GM21723 (cell line): ENCODE data around the gene RNF152.
"Not testable (repeated sequence)": the region's sequence is repeated elsewhere in the genome, so short reads cannot be mapped to it uniquely, and the experiment has no call there.

Experiments used
- ATAC-seq: cut with Tn5 transposase; IDR thresholded peaks from one replicate; pipeline ENCODE4 v1.9.1; 2021; ENCODE audit warnings: mild to moderate bottlenecking, moderate library complexity; ENCODE audit not compliant: unreplicated experiment

The RNF152 gene

DNA sequence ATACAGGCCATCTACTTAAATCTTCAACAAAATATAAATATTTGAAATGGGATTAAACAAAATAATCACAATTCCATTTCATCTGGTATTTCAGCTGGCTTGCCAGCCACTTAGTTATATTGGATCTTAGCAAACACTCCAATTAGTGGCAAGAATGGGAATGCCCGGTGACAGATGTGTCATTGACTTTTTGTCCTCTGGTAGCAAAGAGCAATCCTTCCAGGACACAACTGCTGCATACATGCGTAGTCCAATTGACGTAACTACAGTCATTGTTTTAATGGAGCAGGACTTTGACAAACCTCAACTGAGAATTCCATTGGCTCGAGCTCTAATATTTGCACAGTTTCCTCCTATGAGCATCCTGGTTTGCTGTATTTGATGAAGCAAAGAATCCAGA lies 69.9 kb downstream of the RNF152 start:
- no peak for ATAC-seq

DNA sequence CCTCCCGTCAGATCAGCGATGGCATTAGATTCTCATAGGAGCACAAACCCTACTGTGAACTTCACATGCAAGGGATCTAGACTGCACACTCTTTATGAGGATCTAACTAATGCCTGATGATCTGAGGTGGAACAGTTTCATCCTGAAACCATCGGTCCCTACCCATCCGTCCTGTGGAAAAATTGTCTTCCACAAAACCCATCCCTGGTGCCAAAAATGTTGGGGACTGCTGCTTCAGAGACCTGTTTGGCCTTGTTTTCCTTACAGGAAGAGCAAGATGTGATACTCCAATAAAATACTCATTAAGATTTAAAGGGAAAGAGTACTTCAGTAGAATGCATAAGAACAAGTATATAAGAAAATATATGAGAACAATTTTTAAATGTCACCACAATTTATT lies 71.1 kb downstream of the RNF152 start:
- ATAC-seq: no peak

DNA sequence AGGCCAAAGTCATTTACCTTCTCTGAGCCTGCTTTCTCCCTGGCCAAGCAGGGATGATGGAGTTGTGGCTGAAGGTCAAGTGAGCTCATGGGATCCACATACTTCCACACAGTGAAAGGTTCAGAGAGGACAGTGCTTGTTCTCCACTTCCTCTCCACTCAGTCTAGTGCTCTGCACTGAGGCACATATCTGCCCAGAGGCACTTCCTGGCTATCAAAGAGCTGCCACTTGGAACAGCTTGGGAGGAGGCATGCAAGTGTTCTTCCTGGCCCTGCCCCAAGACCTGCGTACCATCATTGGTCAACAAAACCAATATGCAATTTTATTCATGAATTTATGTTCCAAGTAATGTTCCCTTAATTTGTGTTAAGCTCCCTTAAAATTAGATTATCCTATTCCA lies 71.9 kb downstream of the RNF152 start:
- no peak for ATAC-seq

DNA sequence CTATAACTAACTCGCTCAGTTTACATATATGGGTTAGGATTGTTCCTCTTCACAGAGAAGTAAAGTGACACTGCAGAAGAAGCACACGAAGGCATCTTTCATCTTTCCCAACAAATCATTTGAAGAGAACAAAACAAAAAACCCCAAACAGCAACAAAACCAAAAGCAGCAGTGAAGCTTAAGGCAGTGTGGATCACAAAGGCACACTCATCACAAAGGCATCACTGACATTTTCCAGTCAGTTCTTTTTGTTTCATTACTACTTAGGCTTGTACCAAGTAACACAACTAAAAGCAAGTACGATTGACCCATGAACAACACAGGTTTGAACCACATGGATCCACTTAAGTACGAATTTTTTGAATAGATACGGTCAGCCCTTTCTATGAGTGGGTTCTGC lies 75.7 kb downstream of the RNF152 start:
- no peak for ATAC-seq

DNA sequence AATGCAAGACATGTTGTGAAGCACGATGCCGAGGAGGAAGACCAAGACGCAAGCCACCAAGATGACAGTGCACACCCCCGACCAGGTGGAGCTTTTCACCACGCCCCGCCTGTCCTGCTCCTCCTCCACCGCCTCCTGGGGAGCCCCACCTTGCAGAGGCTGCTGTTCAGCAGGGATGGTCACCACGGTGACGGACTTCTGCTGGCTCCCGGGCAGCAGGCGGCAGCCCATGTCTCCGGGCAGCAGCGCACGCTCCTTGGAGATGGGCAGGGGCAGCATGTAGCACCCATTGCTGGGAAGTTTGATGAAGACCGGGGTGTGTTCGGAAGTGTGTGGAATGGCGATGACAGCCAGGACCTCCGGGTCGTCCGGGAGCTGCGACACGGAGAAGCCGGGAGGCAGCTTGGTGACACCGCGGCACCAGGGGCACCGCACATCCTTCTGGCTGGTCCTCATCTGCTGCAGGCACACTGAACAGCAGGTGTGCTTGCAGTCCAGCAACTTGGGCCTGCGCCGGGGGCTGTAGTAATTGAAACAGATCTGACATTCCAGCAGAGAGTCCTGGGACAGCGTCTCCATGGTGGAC lies 76.8 kb downstream of the RNF152 start:
- ATAC-seq: no peak

DNA sequence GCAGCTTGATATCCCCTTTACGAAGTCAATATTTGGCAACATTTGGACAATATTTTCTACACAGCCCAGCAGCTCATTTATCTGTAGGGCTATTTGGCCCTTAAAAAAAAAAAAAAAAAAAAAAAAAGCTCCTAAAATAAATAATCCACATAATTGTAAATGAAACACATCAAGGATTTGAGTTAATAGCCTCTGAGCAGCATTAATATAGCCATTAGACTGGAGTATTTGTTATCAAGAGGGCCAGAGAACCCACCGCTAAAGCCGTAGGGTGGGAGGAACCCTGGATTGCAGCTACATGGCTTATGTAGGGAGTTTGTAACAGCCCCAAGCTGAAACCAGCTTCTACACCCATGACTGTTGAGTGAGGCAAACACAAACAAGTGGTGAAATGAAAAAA lies 84.5 kb downstream of the RNF152 start:
- no peak for ATAC-seq

DNA sequence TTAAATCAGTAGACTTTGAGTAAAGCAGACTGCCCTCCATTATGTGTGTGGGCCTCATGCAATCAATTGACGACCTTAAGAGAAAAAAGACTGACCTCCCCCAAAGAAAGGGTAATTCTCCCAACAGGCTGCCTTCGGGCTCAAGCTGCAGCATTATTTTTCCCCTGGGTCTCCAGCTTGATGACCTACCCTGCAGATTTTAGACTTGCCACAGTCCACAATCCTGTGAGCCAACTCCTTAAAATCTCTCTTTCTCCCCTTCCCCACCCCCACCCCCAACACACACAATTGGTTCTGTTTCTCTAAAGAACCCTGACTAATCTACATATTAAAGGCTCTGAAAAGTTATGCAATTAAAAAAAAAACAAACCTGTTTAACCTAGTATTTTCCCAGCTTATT lies 89.4 kb downstream of the RNF152 start:
- no peak for ATAC-seq

DNA sequence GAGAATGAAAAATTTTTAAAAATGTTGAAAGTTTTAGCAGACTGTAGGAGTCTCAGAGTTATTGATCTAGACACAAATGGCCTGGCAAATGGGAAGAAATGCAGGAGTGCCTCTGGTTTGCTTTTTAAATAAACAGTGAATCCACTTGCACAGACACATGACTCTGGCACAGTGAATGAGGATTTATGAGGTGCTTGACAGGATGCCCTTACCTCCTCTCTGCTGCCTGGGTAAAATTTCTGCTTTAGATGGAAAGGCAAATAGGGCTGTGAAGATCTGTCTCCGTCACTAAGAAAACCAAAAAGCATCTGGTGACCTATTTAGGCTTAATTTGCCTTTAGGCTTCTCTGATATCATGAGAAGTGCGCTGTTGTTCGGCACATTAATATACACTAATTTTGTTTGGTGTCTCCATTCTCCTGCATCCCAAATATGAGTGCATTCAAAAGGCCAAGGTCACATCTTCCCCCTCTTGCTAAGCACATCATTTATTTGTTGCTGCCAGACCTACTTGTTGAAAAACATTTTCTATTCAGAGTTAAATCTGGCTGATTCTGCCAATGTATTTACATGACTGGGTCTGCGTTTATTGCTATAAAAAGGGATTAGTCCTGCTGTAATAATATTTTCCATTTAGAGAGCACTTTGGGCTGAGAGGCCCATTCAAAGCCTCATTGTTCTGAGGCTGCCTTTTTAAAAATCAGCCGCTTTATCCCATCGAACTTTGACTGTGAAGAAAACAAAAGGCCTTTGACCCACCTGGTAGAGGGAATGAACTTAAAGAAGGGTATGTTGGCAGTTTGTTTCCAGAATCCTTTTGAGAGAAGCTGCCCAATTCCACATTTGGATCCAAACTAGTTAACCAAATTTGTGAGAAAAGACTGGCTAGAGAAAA lies 94.9 kb downstream of the RNF152 start:
- no peak for ATAC-seq

DNA sequence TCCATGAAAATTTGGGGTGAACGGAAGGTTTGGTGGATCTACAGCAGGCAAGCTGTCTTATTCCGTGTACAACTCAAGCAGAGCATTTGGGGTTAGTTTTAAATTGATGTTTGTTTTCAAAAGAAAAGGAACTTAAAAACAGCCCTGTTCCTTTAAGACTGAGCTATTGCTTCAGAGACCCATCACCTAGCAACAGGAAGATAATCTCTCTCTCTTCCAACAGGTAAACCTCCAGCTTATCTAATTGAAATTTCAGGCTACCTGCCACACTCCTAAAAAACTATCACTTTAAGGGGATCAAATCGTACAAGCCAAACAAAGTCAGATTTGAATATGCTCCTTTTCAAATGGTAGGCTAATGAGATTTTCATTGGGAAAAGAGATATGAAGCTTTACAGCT lies 101.8 kb downstream of the RNF152 start:
- no peak for ATAC-seq

DNA sequence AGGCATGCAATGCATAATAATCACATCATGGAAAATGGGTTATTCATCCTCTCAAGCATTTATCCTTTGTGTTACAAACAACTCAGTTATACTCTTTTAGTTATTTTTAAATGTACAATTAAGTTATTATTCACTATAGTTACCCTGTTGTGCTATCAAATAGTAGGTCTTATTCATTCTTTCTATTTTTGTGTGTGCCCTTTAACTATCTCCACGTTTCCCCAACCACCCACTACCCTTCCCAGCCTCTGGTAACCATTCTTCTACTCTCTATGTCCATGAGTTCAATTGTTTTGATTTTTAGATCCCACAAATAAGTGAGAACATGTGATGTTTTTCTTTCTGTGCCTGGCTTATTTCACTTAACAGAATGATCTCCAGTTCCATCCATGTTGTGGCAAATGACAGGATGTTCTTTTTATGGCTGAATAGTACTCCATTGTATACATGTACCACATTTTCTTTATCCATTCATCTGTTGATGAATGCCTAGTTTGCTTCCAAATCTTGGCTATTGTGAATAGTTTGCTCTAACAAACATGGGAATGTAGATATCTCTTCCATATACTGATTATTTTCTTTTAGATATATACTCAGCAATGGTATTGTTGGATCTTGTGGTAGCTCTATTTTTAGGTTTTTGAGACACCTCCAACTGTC lies 105.7 kb downstream of the RNF152 start:
- ATAC-seq: not testable (repeated sequence)

DNA sequence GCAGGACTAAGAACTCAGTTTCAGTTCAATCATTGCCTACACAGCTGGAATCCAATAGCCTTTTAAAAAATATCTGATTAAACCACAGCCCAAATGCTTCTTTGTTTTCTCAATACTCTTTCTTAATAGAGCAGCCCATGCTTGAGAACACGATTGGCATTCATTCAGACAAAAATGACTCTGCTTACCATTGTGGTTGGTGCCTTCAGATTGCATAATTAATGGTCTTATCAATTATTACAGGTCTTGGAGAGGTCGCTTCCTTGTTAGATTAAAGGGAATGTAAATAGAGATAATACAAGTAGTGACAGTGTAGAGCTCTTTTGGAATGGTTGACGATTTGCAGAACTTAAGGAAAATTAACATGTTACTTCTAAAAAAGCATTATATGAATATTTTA lies 107.2 kb downstream of the RNF152 start:
- ATAC-seq: no peak

DNA sequence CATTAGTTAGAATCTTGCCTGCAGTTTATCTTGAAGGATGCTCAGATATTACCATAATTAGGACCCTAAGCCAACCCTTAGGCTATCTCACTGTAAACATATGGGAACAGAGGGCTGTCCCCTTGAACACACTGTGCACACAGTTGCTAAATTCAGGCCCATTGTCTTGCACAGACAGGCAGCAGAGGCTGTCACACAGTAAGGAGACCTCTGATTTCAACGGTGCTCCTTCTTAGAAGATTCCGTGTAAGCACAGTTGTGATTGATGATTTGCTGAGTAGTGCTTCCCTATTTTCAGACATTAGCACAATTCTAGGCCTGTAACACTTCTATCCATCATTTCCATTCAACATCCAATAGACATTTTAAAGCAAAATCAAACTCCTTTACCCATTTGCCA lies 108.0 kb downstream of the RNF152 start:
- no peak for ATAC-seq

DNA sequence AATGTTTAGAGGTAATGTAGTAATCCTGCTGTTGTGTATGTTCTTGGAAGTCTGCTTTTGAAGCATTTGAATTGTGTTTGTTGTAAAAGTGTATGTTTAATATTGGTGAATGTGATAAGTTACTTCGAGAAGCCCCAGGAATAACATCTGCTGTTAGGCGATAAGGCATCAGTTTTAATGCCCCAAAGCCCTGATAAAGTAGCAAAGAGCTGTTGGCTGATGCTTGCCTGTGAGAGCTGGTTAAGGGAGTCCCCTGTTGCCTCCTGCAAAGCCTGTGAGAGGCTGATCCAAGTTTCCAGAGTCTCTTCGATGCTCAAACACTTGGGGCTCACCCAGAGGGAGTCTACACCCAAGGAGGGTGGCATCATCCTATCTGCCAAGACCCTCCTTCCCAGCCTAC lies 110.3 kb downstream of the RNF152 start:
- ATAC-seq: no peak

DNA sequence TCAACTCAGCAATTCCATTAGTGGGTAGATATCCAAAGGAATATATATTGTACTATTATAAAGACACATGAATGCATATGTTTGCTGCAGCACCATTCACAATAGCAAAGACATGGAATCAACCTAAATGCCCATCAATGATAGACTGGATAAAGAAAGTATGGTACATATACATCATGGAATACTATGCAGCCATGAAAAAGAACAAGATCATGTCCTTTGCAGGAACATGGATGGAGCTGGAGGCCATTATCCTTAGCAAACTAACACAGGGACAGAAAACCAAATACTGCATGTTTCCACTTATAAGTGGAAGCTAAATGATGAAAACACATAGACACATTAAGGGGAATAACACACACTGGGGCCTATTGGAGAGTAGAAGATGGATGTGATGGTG lies 116.6 kb downstream of the RNF152 start:
- ATAC-seq: not testable (repeated sequence)

DNA sequence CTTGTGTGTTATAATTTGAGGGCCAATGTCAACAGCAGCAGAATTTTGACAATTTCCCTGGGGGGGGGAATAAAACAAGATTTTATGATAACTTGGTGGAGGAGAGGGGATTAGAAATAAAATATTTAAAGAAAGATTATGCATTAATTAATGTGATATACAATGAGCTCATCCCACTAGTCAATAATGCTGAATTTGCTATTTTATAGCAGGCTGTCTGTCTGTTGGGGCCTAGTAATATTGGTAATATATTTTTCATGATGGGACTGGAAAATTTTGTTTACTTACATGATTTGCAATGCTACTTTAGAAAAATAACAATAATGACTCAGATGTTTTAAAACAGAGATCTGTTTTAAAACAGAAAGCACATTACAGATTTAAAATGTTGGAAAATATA lies 118.0 kb downstream of the RNF152 start:
- no peak for ATAC-seq

DNA sequence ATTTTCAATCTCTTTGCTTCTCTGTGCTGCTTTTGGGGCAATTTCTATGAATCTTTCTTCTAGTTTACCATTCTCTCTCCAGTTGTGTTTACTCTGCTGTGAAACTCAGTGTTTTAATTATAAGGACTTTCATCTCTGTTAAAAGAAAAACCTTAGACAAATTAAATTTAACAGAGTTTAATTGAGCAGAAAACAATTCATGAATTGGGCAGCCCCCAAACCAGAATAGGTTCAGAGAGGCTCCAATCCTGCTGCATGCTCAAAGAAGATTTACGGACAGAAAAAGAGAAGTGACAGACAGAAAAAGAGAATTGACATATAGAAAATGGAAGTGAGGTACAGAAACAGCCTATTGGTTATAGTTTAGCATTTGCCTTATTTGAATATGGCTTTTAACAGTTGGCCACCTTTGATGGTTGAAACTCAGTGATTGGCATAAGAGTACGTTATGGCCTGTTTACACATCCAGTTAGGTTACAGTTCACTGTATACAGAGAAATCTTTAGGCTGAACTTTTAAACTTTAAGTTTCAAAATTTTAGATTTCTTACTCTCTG lies 120.4 kb downstream of the RNF152 start:
- ATAC-seq: no peak

DNA sequence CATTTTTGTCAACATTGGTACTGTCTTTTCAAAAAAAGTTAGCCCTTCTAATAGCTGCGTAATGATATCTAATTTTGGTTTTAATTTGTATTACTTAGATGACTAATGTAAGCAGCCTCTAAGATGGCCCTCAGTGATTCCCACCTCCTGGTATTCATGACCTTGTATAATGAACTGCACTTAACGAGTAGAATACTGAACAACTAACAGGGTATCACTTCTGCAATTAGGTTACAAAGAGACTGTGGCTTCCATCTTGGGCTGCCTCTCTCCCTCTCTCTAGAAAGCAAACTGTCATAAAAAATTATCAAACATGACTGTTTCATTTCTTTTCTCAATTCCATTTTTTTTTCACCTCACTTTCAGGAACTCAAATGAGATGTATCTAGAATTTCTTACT lies 120.9 kb downstream of the RNF152 start:
- ATAC-seq: no peak

DNA sequence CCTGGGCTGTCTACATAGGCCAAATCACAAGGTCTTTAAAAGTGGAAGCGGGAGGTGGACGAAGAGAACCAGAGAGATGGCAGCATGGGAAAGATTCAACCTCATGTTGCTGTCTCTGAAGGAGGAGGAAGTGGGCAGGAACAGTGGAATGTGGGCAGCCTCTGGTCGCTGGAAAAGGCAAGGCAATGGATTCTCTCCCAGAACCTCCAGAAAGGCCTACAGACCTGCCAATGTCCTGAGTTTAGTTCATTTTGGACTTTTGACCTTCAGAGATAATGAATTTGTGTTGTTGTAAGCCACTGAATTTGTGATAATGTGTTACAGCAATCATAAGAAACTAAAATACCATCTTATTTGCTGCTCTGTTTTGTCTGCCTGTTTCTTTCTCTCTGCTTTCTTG lies 122.5 kb downstream of the RNF152 start:
- ATAC-seq: no peak

DNA sequence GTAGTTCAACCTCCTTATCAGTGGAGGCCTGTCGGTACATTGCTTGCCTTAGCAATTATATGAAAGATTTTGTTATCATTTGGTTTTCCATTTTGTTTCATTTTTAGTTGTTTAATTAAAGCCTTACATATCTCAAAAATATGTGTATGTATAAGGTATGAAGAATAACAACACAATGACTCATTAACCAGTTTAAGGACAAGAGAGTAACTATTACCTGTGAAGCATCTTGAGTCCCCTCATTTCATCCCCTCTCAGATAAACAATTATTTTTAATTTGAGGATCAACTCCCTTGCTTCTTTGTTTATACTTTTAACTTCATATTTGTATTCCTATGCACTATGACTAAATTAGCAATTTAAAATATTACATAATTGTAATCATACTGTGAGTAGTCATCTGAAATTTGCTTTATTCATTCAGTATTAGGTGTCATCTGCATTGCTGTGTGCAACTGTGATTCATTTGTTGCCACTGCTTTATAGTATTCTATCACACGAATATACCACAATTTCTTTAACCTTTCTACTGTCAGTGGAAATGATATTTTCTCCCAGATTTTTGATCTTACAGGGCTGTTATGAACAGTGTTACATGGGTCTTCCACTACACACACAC lies 126.4 kb downstream of the RNF152 start:
- ATAC-seq: no peak

DNA sequence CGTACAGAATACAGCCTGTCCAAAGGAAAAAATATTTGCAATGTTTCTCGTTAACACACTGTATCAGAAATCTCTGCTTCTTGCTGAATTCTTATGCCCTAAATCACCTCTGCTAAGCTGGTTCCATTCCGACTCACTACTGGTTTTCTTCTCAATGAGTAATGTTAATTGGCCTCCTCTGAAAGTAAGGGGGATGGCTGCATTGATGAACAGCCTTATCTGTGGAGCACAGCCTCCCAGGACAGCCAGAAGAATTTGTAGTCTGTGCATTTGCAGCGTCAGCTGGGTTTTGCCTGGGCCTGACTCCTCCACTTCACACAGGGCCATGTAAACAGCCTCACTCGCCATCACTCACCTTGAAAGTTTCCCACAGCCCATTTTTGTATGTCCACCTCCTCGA lies 127.7 kb downstream of the RNF152 start:
- ATAC-seq: no peak

DNA sequence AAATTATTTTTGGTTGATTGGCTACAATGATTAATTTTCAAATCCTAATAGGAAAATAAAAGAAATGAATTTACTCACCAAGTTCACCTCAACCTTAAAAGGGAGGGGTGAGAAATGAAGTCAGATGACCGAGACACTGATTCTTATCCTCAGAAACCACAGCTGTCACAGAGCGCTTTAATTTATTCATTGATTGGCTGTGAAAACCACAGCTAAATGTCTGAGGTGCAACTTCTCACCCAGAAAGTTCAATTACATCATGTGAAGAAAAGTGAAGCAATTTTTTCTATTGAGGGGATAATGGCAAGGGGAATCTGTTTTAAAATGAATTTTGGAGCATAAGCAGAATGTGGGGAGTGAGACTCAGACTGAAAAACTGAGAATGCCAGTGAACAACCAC lies 128.4 kb downstream of the RNF152 start:
- ATAC-seq: no peak
